K562 (cell line): ENCODE measurements around the gene ZSCAN26. TPM values are rescaled to one million over a fixed set of nuclear protein-coding genes. Genes with fewer than 3 reads are reported as not detected.

ENCODE experiments used
- ATAC-seq: fragments of 200-7000 bp; cut with Tn5 transposase; 3 replicates; pipeline ENCODE4 v1.9.1; 2020; ENCODE audit warnings: moderate library complexity
- BruUV-seq: library from RNA; stranded (reverse); fragments of 400-500 nt; replicated peaks from 2 replicates; lab custom pipeline; 2021; lab: Mats Ljungman, UMichigan
- CTCF ChIA-PET: fragments of 300-600 bp; formaldehyde crosslinking; extraction: SDS; loops from one replicate; lab custom pipeline; 2021; ENCODE audit warnings: low intra/inter-chr PET ratio; lab: Yijun Ruan, JAX
- POLR2A ChIA-PET: fragments of 300-600, 350-650 bp; sonication (Branson Sonifier 250); formaldehyde crosslinking; extraction: SDS; loops from one replicate; lab custom pipeline; 2021; ENCODE audit warnings: antibody characterized with exemption, inconsistent platforms; lab: Yijun Ruan, JAX
- DNase-seq, 4 experiments: peaks; one replicate each; pipeline versions ENCODE4 v3.0.0 to v3.0.0-alpha.2; 2011 to 2018; ENCODE audit warnings: low spot score in 3 of 4, mixed read lengths in 3 of 4; ENCODE audit errors: extremely low read depth in 1 of 4
- FAIRE-seq: peaks from 2 replicates; lab custom pipeline; 2011; peaks lifted over from hg19 to GRCh38; lab: Jason Lieb, UNC
- H2AFZ ChIP-seq: 2 replicates; pipeline ENCODE4 v1.6.0; 2011; ENCODE audit warnings: low read depth, low read length, control low read depth, inconsistent platforms
- H3K27ac ChIP-seq: fragments of 200-600 bp; 3 replicates; pipeline ENCODE4 v1.8.0; 2011; ENCODE audit warnings: low read depth, mild to moderate bottlenecking, control low read depth, inconsistent platforms, low read length, moderate library complexity, mixed read lengths; ENCODE audit errors: extremely low read depth
- H3K27me3 ChIP-seq, 2 experiments: fragments of 300-600 bp in 1 of 2; 2 replicates in 1 of 2; 3 replicates in 1 of 2; pipeline versions ENCODE4 v1.6.0 to v1.8.0; 2011; ENCODE audit warnings: inconsistent platforms in 2 of 2, low read length in 2 of 2, mild to moderate bottlenecking in 1 of 2, mixed read lengths in 1 of 2, moderate library complexity in 1 of 2; ENCODE audit not compliant: control insufficient read depth in 2 of 2, insufficient read depth in 2 of 2
- H3K36me3 ChIP-seq: fragments of 300-600 bp; 3 replicates; pipeline ENCODE4 v1.8.0; 2011; ENCODE audit warnings: mild to moderate bottlenecking, low read length, inconsistent platforms; ENCODE audit not compliant: control insufficient read depth, insufficient read depth
- H3K4me1 ChIP-seq, 2 experiments: fragments of 200-600 bp in 1 of 2; replicated peaks in 1 of 2; 2 replicates in 1 of 2; 3 replicates in 1 of 2; pipeline versions ENCODE4 v1.5.1 to v1.8.0; 2011; ENCODE audit warnings: inconsistent platforms in 2 of 2, low read length in 2 of 2, mild to moderate bottlenecking in 1 of 2, mixed read lengths in 1 of 2, moderate library complexity in 1 of 2; ENCODE audit not compliant: control insufficient read depth in 2 of 2, insufficient read depth in 2 of 2
- H3K4me2 ChIP-seq: 2 replicates; pipeline ENCODE4 v1.6.1; 2011; ENCODE audit warnings: low read length, control low read depth, inconsistent platforms, mixed read lengths; ENCODE audit not compliant: insufficient read depth
- H3K4me3 ChIP-seq: fragments of 200-600 bp; sonication (generic), shearing (Covaris generic); 2 replicates; pipeline ENCODE4 v1.5.1; 2016; ENCODE audit warnings: control low read depth, inconsistent platforms
- H3K79me2 ChIP-seq: fragments of 200-600 bp; 3 replicates; pipeline ENCODE4 v1.8.0; 2011; ENCODE audit warnings: low read length, inconsistent platforms; ENCODE audit not compliant: control insufficient read depth, insufficient read depth
- H3K9ac ChIP-seq, 2 experiments: 2 replicates each; pipeline versions ENCODE4 v1.6.0 to v1.6.1; 2011; ENCODE audit warnings: low read depth in 2 of 2, low read length in 2 of 2, control low read depth in 1 of 2, inconsistent platforms in 1 of 2, mild to moderate bottlenecking in 1 of 2, mixed read lengths in 1 of 2; ENCODE audit not compliant: insufficient read depth in 1 of 2
- H3K9me1 ChIP-seq: one replicate; pipeline ENCODE4 v1.6.0; 2011; ENCODE audit warnings: inconsistent platforms, mild to moderate bottlenecking, low read length, moderate library complexity; ENCODE audit not compliant: control insufficient read depth, insufficient read depth
- H3K9me3 ChIP-seq: replicated peaks from 2 replicates; pipeline ENCODE4 v1.5.1; 2011; ENCODE audit warnings: low read depth, low read length, inconsistent platforms; ENCODE audit not compliant: control insufficient read depth, insufficient read depth
- H4K20me1 ChIP-seq: replicated peaks from 2 replicates; pipeline ENCODE4 v1.6.1; 2011; ENCODE audit warnings: low read length, inconsistent platforms, mixed read lengths; ENCODE audit not compliant: control insufficient read depth, insufficient read depth
- ASH1L ChIP-seq: fragments of 450-650 bp; IDR thresholded peaks from 2 replicates; pipeline ENCODE4 v1.6.1; 2018; ENCODE audit warnings: borderline replicate concordance, mild to moderate bottlenecking, low read depth; ENCODE audit not compliant: partially characterized antibody
- ATF7 ChIP-seq: fragments of 450-650 bp; IDR thresholded peaks from 2 replicates; pipeline ENCODE4 v1.7.1; 2014; ENCODE audit warnings: mild to moderate bottlenecking, moderate library complexity
- CEBPG ChIP-seq, 3 experiments: fragments of 200-800 bp in 1 of 3; sonication (Bioruptor generic) in 1 of 3; sonication (generic) in 1 of 3; formaldehyde crosslinking in 1 of 3; IDR thresholded peaks in 2 of 3; conservative IDR thresholded peaks in 1 of 3; 2 replicates each; pipeline versions ENCODE4 v1.6.1 to v1.8.0; 2016 to 2022; ENCODE audit warnings: missing compliant biosample characterization in 2 of 3, missing genetic modification characterization in 2 of 3, mild to moderate bottlenecking in 1 of 3, missing genetic modification reagents in 1 of 3
- CHCHD3 ChIP-seq: fragments of 250-450 bp; sonication (Bioruptor Pico); IDR thresholded peaks from 2 replicates; pipeline ENCODE4 v2.1.2; 2022; ENCODE audit warnings: mild to moderate bottlenecking
- CREBBP ChIP-seq: IDR thresholded peaks from one replicate; pipeline ENCODE4 v1.6.1; 2012; ENCODE audit warnings: low read depth, mild to moderate bottlenecking, control low read depth, inconsistent platforms, low read length
- CREM ChIP-seq: IDR thresholded peaks from 2 replicates; pipeline ENCODE4 v1.6.1; 2014; ENCODE audit warnings: antibody characterized with exemption, low read depth
- DMBX1 ChIP-seq: fragments of 250-450 bp; sonication (Bioruptor Pico); IDR thresholded peaks from 2 replicates; pipeline ENCODE4 v1.8.0; 2022; ENCODE audit warnings: inconsistent platforms, mild to moderate bottlenecking, moderate library complexity, borderline replicate concordance
- JUND ChIP-seq, 2 experiments: IDR thresholded peaks; 2 replicates in 1 of 2; 3 replicates in 1 of 2; pipeline ENCODE4 v1.6.1; 2011; ENCODE audit warnings: borderline replicate concordance in 2 of 2, low read depth in 2 of 2, low read length in 2 of 2, improper control_type of control experiment in 1 of 2, missing biosample characterization in 1 of 2, missing genetic modification characterization in 1 of 2, missing genetic modification reagents in 1 of 2
- WGBS: fragments of 100-300 bp; shearing (Covaris generic); methylation state at CpG from one replicate; pipeline ENCODE4 v1.1.6; 2016; ENCODE audit warnings: low coverage, mixed read lengths; ENCODE audit not compliant: insufficient coverage; ENCODE audit errors: missing lambda C conversion rate; 5-methylcytosine and 5-hydroxymethylcytosine counted together
- in situ Hi-C: fragments of 300-500 bp; cut with MboI; formaldehyde crosslinking; loops from 4 replicates; pipeline ENCODE4 v1.15.0; 2018; ENCODE audit warnings: inconsistent platforms, mixed read lengths
- intact Hi-C: fragments of 100-400 bp; cut with micrococcal nuclease; formaldehyde crosslinking; loops from 2 replicates; pipeline ENCODE4 v1.14.2; 2022
- polyA plus RNA-seq, 8 experiments: library from polyadenylated mRNA; depleted of rRNA in 4 of 8; stranded (reverse) in 5 of 8; unstranded in 3 of 8; fragments of >200 nt; fragmentation: Nextera tagmentation in 2 of 8; fragmentation: Illumina TruSeq in 1 of 8; extraction: Ambion mirVana in 2 of 8; extraction: Trizol in 1 of 8; gene quantifications; 2 replicates each; pipeline versions ENCODE4 v1.2.1 to v1.2.3, GENCODE V29; 2011 to 2014; ENCODE audit warnings: inconsistent platforms in 1 of 8, missing spikeins in 1 of 8
- total RNA-seq, 7 experiments: library from RNA; depleted of rRNA in 6 of 7; stranded (reverse); fragments of >200 nt in 6 of 7; fragmentation: Illumina TruSeq in 2 of 7; extraction: Trizol in 2 of 7; gene quantifications; 2 replicates each; pipeline versions ENCODE4 v1.2.1 to v1.2.3, GENCODE V29; 2011 to 2021; ENCODE audit warnings: low replicate concordance in 1 of 7
- TF ChIP-seq, protein P1 (sequence below), 2 experiments: fragments of 450-650 bp in 1 of 2; sonication (generic) in 1 of 2; formaldehyde crosslinking in 1 of 2; IDR thresholded peaks in 1 of 2; conservative IDR thresholded peaks in 1 of 2; 2 replicates each; pipeline versions ENCODE4 v1.6.1 to v1.8.1; 2016 to 2023; ENCODE audit warnings: mild to moderate bottlenecking in 2 of 2, moderate library complexity in 2 of 2, inconsistent platforms in 1 of 2, missing genetic modification reagents in 1 of 2

The ZSCAN26 gene
- total and polyA plus RNA-seq, 9 of the 15 experiments (the other 6 are each of a cell fraction or from before 2014, with no cell fraction given): 5.9 to 14.2 (median 10.5) TPM

GRCh38 chr6:28225056-28225834, 41.7 kb upstream of the ZSCAN26 start, which contains the start of gene ZSCAN9 (continued):
- peak; percentile 51 for TF ChIP-seq ASH1L

GRCh38 chr6:28226460-28226859, 40.5 kb upstream of the ZSCAN26 start:
- DNase-seq (no peak), ATAC-seq (no peak), FAIRE-seq (peak; percentile 15)
- Histone ChIP-seq H3K4me2 (peak overlapping the region; percentile 95), H3K9me1 (no peaks in the 10 kb centered on the region), H3K79me2 (peaks cover 35% of the 10 kb centered on the region), H3K4me3 (peak overlapping the region; percentile 79), H3K27me3 (no peaks in the 10 kb centered on the region), H3K27ac (no peak overlapping the region), H2AFZ (no peak overlapping the region), H4K20me1 (no peaks in the 10 kb centered on the region), H3K4me1 (peaks cover 7 to 35% of the 10 kb centered on the region in 2 experiments), H3K9ac (peak overlapping the region in 1 of 2 experiments; percentile 92; a peak in 2 of 4 replicates), H3K36me3 (peaks cover 45% of the 10 kb centered on the region), H3K9me3 (no peaks in the 10 kb centered on the region)
- intact Hi-C loops (loop anchor here (5.0 to 10.0 kb wide), 2 partner anchors 56 to 388 kb away; partner anchors contain the start of gene PGBD1), in situ Hi-C loops (no loop called here)
- BruUV-seq: no TSS peak
- CTCF ChIA-PET: interaction anchor here (0.6 kb wide), 1 partner anchor 1658 kb away, joined by 3 read pairs; no protein-coding TSS in a partner anchor
- POLR2A ChIA-PET: interaction anchor here (0.7 to 2.5 kb wide), 13 partner anchors 8 to 333 kb away, joined by 3 to 14 read pairs (median 4); partner anchors contain the start of gene ZSCAN31
- 48% methylated on average over 2 of the region's 2 CpGs for WGBS
- TF ChIP-seq, protein P1, sequence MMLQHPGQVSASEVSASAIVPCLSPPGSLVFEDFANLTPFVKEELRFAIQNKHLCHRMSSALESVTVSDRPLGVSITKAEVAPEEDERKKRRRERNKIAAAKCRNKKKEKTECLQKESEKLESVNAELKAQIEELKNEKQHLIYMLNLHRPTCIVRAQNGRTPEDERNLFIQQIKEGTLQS (IDR thresholded peaks at IDR 0.05): peak; percentile 75; the same call in 1 of the 2 replicates
- TF ChIP-seq, protein P1 (CRISPR knock-in tag; conservative IDR thresholded peaks at IDR 0.05): no peak
- TF ChIP-seq CREM: peak; percentile 27; the same call in 1 of the 2 replicates
- 0 out of 2 replicates have a peak, but pooled peaks have one; percentile 18 for TF ChIP-seq DMBX1 (CRISPR knock-in tag)
- no peak for TF ChIP-seq CHCHD3 (CRISPR knock-in tag)
- peak; percentile 55; the same call in 1 of the 2 replicates for TF ChIP-seq CEBPG (CRISPR knock-in tag; IDR thresholded peaks at IDR 0.05)
- TF ChIP-seq CEBPG (tag; conservative IDR thresholded peaks at IDR 0.05 in 1 of 2, IDR thresholded peaks at IDR 0.05 in 1 of 2): peak in 1 of 2 experiments; percentile 68; a peak in 2 of 4 replicates
- TF ChIP-seq CREBBP: no peak
- peak; percentile 59 for TF ChIP-seq JUND (IDR thresholded peaks at IDR 0.05; ENCODE audit: borderline replicate concordance, low read depth, low read length)
- TF ChIP-seq JUND (tag; IDR thresholded peaks at IDR 0.05; ENCODE audit: borderline replicate concordance, low read depth, low read length): no peak; the same call in 2 of the 3 replicates
- TF ChIP-seq ATF7: peak; percentile 80
